Measurements from ENCODE around the gene XYLT1. TPM values are rescaled to one million over a fixed set of nuclear protein-coding genes. Genes with fewer than 3 reads are reported as not detected.

XYLT1 gene, protein sequence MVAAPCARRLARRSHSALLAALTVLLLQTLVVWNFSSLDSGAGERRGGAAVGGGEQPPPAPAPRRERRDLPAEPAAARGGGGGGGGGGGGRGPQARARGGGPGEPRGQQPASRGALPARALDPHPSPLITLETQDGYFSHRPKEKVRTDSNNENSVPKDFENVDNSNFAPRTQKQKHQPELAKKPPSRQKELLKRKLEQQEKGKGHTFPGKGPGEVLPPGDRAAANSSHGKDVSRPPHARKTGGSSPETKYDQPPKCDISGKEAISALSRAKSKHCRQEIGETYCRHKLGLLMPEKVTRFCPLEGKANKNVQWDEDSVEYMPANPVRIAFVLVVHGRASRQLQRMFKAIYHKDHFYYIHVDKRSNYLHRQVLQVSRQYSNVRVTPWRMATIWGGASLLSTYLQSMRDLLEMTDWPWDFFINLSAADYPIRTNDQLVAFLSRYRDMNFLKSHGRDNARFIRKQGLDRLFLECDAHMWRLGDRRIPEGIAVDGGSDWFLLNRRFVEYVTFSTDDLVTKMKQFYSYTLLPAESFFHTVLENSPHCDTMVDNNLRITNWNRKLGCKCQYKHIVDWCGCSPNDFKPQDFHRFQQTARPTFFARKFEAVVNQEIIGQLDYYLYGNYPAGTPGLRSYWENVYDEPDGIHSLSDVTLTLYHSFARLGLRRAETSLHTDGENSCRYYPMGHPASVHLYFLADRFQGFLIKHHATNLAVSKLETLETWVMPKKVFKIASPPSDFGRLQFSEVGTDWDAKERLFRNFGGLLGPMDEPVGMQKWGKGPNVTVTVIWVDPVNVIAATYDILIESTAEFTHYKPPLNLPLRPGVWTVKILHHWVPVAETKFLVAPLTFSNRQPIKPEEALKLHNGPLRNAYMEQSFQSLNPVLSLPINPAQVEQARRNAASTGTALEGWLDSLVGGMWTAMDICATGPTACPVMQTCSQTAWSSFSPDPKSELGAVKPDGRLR
- total RNA-seq (2022): 7.5 and 8.0 TPM in 2 replicates
- percentile 44 among the genes with signal in this experiment for Bru-seq, nascent RNA
- percentile 42 among the genes with signal in this experiment for BruChase-seq, experiment 1, labeled RNA remaining after a 6-hour chase
- BruChase-seq, experiment 2, labeled RNA remaining after a 2-hour chase: percentile 38 among the genes with signal in this experiment
- long read RNA-seq, partial matches to known transcripts: 2 of 5 reads
- long read RNA-seq, other reads (novel, unspliced or antisense): 3 of 5 reads

DNA sequence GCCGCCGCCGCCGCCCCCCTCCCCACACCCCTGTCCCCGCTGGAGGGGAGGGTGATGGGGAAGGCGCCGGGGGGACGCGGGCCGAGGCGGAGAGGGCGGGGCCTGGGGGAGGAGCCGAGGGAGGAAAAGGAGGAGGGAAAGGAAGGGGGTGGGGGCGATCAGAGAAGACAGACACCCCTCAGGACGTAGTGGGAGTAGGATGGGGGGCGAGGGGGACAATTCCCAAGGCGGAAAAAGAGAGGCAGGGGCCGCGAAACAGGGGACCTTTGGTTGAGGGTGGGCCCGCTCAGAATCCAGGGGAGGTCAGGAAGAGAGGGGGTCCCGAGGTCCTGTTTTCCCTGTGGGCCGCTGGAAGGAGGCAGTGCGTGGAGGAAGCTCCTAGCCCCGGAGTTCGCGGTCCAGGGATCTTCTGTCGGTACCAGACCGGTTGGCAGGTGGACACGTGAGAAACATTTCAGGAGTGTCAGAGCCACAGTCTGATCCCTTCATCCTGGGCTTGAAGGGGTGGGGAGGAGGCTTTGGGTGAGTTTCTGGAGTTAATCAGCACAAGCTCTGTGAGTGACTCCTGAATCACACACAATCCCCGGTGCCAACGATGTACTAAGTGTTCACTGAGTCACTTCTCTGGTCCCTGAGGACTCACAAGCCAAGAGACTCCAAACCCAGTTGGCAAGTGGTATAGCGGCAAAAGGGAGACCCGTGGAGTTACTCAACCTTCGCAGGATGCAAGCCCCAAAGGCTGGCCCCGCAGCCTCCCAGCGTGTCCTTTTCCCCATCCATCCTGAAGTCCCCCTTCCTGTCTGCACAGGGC lies at the start of gene XYLT1:
Gene XYLT1 (minus strand): TSS at position 53 of the 811 bp plus-strand sequence. CDS start 164 bp downstream, outside the sequence.
- H3K4me3 Mint-ChIP-seq (ENCODE audit: low read depth, unreplicated experiment): peak within 1 kb of the TSS; percentile 74
- CTCF ChIA-PET: no interaction called here
- peaks cover 20% of the 10 kb centered on the region for H3K4me1 Mint-ChIP-seq (ENCODE audit: low read depth, unreplicated experiment)
- peak within 1 kb of the TSS; percentile 30 for H3K27ac Mint-ChIP-seq (ENCODE audit: unreplicated experiment)
- no TSS peak for BruUV-seq (replicated peaks)
- peaks cover 25% of the 10 kb centered on the region for H3K36me3 Mint-ChIP-seq (ENCODE audit: insufficient read depth, unreplicated experiment)
- no peaks in the 10 kb centered on the region for H3K9me3 Mint-ChIP-seq (ENCODE audit: low read depth, unreplicated experiment)
- peak; percentile 50 for DNase-seq
- H3K27me3 Mint-ChIP-seq (ENCODE audit: unreplicated experiment): peaks cover 58% of the 10 kb centered on the region
- TF ChIP-seq, protein P1, sequence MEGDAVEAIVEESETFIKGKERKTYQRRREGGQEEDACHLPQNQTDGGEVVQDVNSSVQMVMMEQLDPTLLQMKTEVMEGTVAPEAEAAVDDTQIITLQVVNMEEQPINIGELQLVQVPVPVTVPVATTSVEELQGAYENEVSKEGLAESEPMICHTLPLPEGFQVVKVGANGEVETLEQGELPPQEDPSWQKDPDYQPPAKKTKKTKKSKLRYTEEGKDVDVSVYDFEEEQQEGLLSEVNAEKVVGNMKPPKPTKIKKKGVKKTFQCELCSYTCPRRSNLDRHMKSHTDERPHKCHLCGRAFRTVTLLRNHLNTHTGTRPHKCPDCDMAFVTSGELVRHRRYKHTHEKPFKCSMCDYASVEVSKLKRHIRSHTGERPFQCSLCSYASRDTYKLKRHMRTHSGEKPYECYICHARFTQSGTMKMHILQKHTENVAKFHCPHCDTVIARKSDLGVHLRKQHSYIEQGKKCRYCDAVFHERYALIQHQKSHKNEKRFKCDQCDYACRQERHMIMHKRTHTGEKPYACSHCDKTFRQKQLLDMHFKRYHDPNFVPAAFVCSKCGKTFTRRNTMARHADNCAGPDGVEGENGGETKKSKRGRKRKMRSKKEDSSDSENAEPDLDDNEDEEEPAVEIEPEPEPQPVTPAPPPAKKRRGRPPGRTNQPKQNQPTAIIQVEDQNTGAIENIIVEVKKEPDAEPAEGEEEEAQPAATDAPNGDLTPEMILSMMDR (IDR thresholded peaks at IDR 0.05; ENCODE audit: unreplicated experiment): no peak
- intact Hi-C loops (cut with micrococcal nuclease; ENCODE audit: unreplicated experiment): loop anchor here (1.0 kb wide), 1 partner anchor 266 kb away; no protein-coding TSS in a partner anchor

DNA sequence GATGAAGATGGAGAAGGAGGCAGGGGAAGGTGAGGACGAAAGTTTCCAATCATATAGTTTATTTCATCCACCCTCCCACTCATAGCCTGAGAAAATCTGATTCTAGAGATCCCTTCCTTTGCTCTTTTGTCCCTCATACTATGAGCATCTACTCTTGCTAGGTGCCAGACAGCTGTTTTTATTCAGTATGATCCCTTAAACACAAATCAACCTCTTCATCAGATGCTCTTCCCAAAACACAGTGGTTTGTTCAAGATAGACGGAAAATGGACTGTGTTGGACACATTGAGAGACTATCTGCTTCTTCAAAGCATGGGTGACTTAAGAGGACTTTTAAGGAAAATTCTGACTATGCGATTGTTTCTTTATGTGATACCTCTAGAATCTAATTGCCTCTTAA lies 49.4 kb upstream of the XYLT1 start:
- Mint-ChIP-seq H3K27ac (ENCODE audit: unreplicated experiment) (no peak overlapping the region), H3K4me3 (ENCODE audit: low read depth, unreplicated experiment) (no peak overlapping the region), H3K9me3 (ENCODE audit: low read depth, unreplicated experiment) (no peaks in the 10 kb centered on the region), H3K27me3 (ENCODE audit: unreplicated experiment) (peaks cover 28% of the 10 kb centered on the region), H3K36me3 (ENCODE audit: insufficient read depth, unreplicated experiment) (no peaks in the 10 kb centered on the region), H3K4me1 (ENCODE audit: low read depth, unreplicated experiment) (no peaks in the 10 kb centered on the region)
- TF ChIP-seq, protein P1 (IDR thresholded peaks at IDR 0.05; ENCODE audit: unreplicated experiment): no peak
- CTCF ChIA-PET: no interaction called here
- no TSS peak for BruUV-seq (replicated peaks)
- no peak for DNase-seq
- intact Hi-C loops (cut with micrococcal nuclease; ENCODE audit: unreplicated experiment): no loop called here

DNA sequence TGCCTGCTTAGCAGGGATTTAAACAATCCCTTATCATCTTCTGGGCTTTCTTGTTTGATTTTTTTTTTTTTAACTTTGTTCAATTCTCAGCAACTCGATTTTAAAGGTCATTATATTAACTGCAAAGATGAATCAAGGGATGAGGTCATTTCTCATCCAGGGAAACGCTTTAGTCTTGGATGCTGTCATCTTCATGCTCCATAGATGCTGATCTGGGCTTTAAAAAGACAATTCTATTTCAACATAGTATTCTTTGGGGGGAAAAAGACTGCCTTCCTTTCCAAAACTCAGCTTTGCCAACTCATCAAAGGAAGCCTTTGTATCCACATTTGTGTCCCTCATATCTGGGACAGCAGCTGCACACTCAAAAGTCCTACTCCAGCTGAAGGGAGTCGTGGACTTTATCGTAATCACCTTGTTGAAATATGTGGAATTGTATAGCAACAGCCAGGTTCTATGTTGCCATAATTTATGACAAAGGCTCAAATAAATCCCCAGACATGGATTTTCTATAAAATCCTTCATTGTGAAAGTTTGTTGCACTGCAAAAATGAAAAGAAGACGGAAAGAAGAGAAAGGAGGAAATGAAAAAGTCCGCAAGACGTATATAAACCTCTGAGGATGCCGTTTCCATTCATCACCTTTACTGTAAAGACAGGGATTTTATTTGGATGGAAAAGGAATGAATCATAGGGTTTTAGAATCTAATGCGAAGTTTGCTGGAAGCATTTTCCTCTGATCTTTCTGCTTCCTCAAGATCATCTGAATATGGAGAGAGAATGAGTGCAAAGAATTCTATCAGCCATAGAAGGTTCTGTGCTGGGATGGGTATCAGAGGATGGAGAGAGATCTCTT lies 48.6 kb upstream of the XYLT1 start:
- no TSS peak for BruUV-seq (replicated peaks)
- H3K4me3 Mint-ChIP-seq (ENCODE audit: low read depth, unreplicated experiment): no peak overlapping the region

More for the DNA sequence above, 48.6 kb upstream of the XYLT1 start:
- CTCF ChIA-PET: no interaction called here
- Mint-ChIP-seq H3K27ac (ENCODE audit: unreplicated experiment) (no peak overlapping the region), H3K27me3 (ENCODE audit: unreplicated experiment) (peaks cover 28% of the 10 kb centered on the region), H3K36me3 (ENCODE audit: insufficient read depth, unreplicated experiment) (no peaks in the 10 kb centered on the region), H3K4me1 (ENCODE audit: low read depth, unreplicated experiment) (no peaks in the 10 kb centered on the region), H3K9me3 (ENCODE audit: low read depth, unreplicated experiment) (no peaks in the 10 kb centered on the region)
- intact Hi-C loops (cut with micrococcal nuclease; ENCODE audit: unreplicated experiment): no loop called here
- TF ChIP-seq, protein P1 (IDR thresholded peaks at IDR 0.05; ENCODE audit: unreplicated experiment): no peak
- no peak for DNase-seq
